Left hindlimb (tissue), 1 donor: Measurements from ENCODE around the gene DPYSL3.

Experiments
- DNase-seq: peaks from one replicate; pipeline ENCODE4 v3.0.0-alpha.2; 2018

The DPYSL3 gene

GRCh38 chr5:147434049-147434448 lies 75.8 kb downstream of the DPYSL3 start:
- no peak for DNase-seq

DNA sequence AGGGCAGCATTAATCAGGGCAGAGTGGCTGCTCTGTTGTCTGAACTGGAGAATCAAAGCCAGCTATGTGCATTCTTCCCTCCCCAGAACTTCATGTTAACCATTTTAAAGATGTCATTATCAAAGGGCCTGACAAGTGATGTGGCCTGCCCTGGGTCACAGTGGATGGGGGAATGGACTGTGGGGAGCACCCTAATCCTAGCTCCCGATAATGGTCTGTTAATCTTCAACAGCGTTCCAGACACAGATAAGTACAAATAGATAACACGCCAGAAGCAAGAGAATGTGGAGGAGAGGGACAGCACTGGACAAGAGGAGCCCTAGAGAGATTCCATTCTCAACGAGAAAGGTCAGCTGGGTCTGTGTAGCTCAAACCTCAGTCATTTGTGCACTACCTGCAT lies 77.5 kb downstream of the DPYSL3 start:
- no peak for DNase-seq

DNA sequence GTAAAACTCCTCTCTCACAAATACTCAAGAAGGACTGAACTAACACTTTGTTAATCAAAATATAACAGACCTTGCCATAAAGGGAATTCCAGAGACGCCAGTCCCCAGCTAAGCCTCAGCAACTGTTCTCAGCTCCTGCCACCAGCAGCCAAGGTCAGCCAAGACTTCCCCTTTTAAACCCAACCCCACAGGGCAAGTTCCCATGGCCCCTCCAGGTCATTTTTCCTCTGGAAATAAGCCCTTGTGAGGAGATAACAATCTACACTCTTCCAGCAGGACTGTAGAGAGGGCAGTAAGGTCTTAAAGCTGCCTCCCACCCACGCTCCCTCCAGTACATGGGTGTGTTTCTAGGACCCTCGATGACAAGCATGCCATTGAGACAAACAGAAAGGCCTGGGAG lies 78.3 kb downstream of the DPYSL3 start:
- no peak for DNase-seq

- no peak for DNase-seq
Measured at GRCh38 chr5:147430628-147431027, 79.2 kb downstream of the DPYSL3 start.

DNA sequence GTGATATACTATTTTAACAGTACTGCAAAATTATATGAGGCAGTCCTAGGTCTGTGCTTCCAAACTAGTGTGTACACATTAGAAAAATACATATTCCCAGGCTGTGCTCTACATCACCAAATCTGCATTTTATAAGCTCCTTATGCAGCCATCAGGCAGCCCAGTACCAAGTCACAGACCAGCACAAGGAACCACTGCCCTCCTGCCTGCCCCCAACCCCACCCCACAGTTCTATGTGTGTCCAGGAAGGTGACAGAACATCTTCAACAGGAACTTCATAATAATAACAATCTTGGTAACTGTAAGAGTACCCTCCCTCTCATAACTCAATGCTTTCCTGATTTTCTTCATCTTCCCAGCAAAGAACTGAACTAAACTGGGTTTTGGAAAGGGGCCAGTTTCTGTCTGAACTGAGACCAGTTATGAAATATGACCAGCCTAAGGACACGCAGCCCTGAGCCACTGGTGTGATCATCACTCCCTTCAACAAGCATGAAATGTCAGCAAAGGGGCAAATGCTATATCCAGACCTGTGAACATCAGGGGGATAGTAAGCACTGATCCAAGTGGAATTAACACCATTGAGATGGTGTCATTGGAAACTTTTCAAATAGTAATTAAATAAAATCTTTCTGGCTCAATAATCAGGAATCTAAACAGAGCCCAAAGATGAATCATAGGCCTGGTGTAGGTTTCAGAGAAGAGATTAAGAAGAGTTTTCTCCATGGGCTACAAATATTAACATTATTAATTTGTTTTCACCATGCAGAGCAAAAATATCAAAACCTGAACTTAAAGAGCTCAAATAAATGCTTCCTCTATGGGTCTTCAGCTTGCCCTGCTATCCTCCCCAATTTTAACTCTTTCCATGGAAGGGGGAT lies 82.1 kb downstream of the DPYSL3 start:
- no peak for DNase-seq

DNA sequence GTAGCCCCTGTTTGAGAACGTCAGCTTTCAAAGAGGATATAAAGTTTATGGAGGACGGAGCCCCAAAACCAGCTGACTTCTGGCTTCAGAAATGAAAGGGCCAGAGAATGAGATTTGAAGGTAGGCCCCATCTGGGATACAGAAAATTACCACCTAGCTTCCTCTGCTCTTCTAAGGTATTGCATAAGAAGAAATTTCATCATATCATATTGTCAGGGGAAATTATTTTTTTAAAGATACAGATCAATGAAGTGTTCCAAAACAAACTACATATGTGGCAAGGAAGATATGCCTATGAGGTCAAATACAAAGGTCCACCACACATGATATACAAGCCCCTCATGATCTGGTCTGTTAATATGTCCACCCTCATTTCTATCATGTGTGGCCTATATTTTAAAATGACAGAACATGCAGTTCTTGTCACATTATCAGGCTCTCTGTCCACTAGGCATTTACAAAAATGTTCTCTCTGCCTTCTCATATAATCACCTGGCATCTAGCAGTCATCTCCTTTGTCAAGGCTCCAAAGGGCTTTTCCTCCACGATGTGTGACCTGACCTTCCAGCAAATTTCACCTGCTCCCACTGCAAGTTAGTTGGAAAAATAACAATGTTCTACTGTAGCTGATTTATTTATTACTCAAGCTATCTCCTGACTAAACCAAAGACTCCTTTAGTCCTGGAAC lies 83.1 kb downstream of the DPYSL3 start:
- DNase-seq = no peak

DNA sequence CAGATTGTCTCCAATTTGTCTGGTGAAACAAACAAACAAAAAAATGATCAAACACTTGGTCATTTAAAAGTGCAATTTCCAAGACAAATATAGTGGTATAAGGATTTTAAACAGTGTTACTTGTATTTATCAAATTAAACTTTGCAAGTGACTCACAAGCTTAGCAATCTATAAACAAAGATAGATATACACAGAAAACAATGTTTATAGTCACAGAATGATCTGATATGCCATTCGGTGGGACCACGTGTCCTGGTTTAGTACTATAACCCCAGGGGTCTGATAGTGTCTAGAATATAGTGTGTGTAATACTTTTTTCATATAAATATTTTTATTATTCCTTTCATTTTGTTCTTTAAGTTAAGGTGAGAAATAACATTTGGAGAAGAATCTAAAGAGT lies 91.3 kb downstream of the DPYSL3 start:
- no peak for DNase-seq

GRCh38 chr5:147417135-147417813 lies 92.6 kb downstream of the DPYSL3 start:
- DNase-seq = no peak

GRCh38 chr5:147415651-147416050 lies 94.2 kb downstream of the DPYSL3 start:
- DNase-seq = no peak

DNA sequence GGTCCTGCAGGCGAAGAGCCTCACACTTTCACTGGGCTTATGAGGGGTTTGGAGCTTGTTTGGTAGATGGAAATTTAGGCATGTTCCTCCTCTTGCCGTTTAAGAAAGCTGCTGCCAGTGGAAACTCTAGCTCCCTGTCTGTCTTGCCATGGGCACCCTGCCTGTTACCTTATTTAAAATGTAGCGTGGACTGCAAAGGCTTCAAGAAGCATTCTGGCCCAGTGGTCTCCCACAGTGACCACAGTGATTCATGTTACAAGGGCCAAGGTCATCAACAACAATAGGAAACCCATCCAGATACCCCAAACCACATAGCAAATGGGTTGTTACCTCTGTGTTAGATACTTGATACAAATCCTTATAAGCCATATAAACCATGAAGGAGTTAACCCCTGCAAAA lies 96.6 kb downstream of the DPYSL3 start:
- no peak for DNase-seq

DNA sequence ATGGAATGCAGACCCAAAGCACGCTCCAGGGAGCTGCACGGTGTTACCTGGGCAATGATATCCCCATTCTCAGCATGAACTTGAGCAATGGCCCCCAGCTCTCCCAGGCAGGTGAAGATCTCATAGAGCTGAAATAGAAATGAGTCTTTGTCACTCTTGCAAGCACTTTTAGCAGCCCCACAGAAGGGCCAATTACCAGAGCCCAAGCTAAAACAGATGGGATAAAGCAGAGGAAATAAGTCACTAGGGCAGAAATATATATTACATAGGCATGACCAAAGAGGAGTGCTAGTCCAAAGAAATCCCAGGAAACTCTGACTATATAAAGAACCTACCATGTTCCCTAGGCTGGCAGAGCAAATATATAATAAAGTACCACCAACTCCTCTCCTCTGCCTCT lies 97.3 kb downstream of the DPYSL3 start:
- no peak for DNase-seq

- DNase-seq = no peak
Measured at GRCh38 chr5:147411359-147412319, 98.2 kb downstream of the DPYSL3 start.

- no peak for DNase-seq
Measured at GRCh38 chr5:147410496-147411358, 99.1 kb downstream of the DPYSL3 start.

DNA sequence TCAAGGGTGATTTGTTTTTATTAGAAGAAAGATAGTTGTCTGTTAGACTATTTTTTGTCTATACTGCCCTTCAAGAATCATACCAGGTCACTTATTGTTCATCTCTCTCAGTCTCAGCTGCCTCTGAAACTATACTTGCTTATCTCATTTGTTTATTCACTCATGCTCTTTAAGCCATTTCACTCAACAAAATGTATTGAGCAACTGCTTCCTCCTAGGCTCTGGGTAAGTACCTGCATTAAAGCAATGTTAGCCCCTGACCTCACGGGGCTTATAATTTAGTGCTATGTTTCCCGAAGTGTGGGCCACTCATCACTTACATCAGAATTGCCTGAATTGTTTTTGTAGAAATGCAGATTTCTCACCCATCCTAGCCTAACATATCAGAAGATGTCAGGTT lies 100.9 kb downstream of the DPYSL3 start:
- DNase-seq = no peak

- DNase-seq = no peak
Measured at GRCh38 chr5:147407094-147407681, 102.7 kb downstream of the DPYSL3 start.

- DNase-seq = no peak
Measured at GRCh38 chr5:147406636-147407035, 103.2 kb downstream of the DPYSL3 start.

- DNase-seq = no peak
Measured at GRCh38 chr5:147404706-147405105, 105.2 kb downstream of the DPYSL3 start.

- no peak for DNase-seq
Measured at GRCh38 chr5:147403651-147404640, 105.9 kb downstream of the DPYSL3 start.

DNA sequence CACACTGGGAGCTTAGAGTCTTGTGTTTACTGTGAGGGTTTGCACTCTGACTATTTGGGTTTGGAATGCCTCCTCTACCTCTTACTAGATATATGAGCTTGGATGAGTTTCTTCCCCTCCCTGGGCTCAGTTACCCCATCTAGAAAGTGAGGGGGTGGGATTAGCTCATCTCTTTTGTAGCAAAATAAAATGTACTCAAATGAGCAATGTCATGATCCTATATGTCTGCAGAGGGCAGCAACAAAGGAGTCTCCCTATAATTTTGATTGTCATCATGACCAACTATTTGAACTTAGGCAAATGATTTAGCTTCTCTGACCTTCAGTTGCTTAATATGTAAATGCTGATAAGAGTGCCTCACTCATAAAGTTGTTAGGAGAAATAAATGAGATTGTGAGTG lies 109.0 kb downstream of the DPYSL3 start:
- DNase-seq = no peak
